ENCODE results near the gene C19orf25. TPM values are rescaled to one million over a fixed set of nuclear protein-coding genes. Genes with fewer than 3 reads are reported as not detected.

C19orf25 gene
- 15.6 and 21.6 TPM in 2 replicates for total RNA-seq

DNA sequence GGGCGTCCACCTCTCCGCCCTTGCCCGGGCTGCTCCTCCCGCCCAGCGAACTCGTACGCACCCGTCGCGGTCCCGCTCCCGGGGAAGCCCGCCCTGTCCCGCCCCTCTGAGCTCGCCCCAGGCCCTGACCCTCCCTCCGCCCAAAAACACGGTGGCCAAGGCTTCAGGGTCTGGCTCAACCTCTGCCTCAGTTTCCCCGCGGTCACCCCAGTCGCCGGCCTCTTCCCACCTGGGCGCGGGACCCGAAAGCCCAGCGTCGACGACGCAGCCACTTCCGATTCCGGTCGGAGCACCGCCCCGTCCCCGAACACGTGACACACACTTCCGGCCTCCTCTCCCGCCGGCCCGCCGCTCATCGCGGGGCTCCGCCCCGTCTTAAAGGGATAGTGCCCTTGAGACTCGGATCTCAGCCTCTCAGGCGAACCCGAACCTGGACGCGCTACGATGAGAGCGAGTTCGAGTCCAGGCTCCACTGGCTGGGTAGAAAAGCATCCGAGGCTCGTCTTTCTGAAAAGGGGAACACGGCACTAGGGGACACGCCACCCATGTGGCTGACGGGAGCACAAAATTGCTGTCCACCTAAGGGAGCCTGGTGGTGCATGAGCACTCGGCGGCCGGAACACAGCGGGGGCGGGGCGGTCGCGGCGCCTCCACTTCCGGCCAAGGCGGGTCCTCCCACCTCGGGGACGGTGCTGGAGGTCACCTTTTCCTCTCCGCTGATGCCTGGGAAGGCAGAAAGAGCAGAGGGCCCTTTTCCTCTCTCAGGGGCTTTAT, at the start of gene C19orf25:
Gene C19orf25 (minus strand): TSS at position 282 of the 774 bp plus-strand sequence. CDS start 312 bp downstream, outside the sequence.

DNA sequence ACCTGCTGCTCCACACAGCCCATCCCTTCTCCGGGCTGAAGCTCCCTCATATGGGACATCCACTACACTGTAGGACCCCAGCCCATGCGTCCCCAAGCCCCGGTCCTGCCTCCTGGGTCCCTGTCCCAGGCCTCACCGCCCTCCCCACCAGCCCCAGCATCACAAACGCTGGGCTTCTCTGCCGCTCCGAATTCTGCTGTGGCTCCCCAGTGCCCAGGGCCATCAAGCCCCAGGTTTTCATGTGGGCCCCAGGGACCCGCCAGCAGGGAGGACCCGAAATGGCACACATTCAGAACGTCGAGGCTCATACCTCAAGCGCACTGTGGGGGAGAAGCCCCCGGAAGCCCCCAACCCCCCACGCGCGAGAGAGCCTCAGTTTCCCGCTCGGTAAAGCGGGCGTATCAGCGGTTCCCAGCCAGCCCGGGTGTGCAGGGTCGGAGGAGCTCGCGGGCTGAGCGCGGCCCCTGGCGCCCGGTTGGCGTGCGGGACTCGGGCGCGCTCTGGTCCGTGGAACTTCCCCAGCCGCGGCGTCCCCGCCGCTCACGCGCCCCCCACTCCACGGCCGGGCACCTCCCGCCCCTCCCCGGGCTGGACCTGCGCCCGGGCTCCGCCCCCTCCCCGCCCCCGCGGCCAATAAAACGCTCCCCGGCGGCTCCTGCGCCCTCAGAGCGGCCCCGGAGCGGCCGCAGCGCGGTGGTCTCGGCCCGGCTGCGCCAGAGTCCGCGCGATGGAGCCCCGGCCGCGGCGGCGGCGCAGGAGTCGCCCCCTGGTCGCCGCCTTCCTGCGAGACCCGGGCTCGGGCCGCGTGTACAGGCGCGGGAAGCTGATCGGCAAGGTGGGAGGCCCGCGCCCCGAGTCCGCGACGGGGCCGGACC, 44.6 kb upstream of the C19orf25 start, which contains the start of gene PLK5:
Gene PLK5 (plus strand): TSS at position 666 of the 875 bp plus-strand sequence. CDS start 2,920 bp downstream, outside the sequence.

DNA sequence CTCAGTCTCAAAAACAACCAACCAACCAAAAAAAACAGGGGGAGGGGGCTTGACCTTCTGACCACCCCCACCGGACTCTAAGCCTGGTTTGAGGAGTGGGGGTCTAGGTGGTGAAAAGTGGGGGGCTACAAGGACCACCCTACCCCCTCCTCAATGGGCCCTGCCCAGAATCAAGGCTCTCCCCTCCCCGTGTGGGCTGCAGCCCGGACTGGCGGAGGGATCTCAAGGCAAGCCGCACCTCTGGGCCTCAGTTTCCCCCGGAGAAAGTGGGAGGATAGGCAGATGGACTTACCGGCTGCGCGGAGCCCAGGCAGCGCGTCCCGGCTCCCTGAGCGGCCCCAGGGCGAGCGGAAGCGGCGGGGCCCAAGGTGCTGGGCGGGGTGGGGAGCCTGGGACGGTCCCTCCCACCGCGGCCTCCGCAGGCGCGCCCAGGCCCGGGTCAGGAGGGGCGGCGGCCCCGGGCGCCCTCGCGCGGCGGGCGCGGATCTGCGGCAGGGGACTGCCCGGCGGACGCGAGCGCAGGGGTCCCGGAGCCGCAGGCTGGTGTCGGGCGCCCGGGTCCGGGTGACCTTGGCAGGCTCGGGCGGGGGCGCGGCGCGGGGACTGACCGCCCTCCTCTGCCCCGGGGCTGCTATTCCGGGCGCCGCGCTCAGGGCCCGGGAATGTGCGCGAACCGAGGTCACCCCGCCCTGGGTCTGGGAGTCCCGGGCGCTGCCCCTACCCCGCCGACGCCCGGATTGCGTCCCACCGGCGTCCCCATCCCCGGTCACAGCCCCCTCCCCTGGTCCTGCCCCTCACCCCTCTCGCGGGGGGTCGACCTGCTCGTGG, 33.9 kb upstream of the C19orf25 start, which contains the start of gene ADAMTSL5:
Gene ADAMTSL5 (minus strand): TSS at position 349 of the 828 bp plus-strand sequence. CDS start 2,076 bp downstream, outside the sequence.

DNA sequence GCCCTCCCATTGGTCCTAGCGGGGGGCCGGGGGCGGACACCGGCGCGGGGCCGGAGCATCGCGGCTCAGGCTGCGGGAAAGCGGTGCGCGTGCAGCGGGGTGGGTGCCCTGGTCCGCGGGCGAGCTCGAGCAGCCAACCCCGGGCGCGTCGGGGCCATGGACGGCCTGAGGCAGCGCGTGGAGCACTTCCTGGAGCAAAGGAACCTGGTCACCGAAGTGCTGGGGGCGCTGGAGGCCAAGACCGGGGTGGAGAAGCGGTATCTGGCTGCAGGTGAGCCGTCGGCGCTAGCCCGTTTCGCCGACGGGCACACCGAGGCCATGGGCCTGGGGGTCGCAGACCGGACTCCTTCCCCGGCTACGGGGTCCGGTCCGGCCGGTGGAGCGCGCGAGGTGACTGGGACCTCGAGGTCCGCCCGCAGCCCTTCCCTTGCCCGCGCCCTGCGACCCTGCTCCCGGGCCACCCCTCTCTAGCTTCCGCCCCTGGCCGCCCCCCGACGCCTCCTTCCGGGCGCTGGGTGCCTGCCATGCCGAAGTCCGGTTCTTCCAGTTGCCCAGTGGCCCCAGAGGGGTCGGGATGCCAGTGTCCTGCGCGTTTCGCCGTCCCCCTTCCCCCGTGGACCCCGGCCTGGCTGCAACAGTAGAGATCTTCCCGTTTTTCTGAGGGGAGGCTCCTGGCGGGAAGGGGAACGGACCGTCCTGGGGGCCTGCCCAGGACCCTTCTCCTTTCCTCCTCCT, 12.3 kb upstream of the C19orf25 start, which contains the start of gene REEP6:
Gene REEP6 (plus strand): TSS at position 68 of the 735 bp plus-strand sequence. CDS start 89 bp downstream, at position 157.

DNA sequence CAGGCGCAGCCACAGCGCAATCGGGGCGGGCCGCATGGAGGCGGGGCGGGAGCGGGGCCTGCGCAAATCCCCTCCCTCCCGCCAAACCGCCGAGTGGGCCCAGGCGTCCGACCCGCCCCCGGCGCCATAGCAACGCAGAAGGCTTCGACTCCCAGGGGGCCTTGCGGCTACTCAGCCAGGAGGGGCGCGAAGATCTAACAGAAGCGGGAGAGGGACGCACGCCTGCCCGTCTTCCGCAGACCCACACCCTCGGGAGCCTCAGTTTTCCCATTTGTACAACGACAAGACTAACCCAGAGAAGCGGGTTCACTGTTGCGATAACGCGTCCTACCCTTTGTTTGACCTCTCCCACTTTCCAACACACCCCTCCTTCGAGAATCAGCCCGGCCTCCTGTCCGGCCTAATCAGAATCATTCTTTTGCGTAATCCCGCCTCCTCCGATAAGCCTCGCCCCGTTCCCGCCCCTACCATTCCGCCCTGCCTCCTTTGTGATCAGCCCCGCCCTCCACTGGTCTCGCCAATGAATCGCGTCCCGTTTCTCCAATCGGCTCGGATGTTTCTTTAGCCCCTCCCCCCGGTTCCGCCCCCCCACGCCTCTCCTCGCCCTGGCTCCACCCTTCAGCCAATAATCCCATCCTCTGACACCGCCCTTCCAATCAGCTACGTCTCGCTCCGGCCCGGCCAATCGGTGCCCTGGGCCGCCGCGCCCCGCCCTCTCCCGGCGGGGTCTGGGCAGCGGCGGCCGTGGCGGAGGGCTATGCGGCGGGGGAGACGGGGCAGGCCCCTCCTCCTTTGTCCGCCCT, 11.5 kb upstream of the C19orf25 start, which contains the start of gene PCSK4:
Gene PCSK4 (minus strand): TSS at position 40 of the 803 bp plus-strand sequence. CDS start 4 bp downstream, at position 36.

DNA sequence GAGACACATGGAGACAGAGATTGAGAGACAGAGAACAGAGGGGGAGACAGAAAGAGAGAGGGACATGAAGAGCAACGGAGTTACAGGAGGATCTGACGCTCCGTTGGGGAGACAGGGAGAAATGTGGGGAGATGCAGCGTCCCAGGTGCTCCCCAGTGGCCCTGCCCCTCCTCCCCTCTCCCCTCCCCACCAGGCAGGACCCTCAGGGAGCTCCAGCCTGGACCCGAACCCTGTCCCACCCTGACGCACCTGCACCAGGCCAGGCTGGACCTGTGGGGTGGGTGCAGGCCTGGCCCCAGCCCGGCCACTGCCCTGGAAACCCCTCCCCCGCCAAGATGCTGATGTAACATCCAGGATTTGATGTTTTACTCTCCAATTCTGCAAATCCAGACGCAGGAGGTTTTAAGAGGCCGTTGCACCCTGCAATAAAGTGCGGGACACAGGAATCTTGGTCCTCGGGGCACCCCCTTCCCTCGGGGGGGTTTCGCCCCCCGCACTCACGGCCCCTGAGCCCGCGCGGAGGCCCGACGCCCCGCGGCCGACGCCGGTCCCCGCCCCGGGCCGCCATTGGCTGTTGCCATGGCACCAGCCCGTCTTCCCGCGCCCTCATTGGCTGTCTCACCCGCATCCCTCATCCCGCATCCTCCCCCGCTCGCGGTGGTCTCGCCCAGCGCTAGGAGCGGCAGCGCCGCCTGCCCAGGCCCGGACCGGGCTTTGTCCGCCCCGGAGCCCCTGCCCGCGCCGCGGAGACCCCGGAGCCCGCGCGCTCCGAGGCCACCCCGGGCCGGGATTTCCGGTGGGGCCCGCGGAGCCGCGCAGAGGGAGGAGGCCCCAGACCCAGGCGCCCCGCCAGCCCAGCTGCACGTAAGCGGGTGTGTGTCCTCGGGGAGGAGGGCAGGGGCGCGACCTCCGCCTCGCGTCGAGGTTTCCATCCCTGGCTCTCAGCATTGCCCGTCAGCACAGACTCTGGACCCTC, 29.3 kb downstream of the C19orf25 start, which contains the start of gene APC2:
Gene APC2 (plus strand): TSS at position 655 of the 976 bp plus-strand sequence. CDS start 2,881 bp downstream, outside the sequence.

DNA sequence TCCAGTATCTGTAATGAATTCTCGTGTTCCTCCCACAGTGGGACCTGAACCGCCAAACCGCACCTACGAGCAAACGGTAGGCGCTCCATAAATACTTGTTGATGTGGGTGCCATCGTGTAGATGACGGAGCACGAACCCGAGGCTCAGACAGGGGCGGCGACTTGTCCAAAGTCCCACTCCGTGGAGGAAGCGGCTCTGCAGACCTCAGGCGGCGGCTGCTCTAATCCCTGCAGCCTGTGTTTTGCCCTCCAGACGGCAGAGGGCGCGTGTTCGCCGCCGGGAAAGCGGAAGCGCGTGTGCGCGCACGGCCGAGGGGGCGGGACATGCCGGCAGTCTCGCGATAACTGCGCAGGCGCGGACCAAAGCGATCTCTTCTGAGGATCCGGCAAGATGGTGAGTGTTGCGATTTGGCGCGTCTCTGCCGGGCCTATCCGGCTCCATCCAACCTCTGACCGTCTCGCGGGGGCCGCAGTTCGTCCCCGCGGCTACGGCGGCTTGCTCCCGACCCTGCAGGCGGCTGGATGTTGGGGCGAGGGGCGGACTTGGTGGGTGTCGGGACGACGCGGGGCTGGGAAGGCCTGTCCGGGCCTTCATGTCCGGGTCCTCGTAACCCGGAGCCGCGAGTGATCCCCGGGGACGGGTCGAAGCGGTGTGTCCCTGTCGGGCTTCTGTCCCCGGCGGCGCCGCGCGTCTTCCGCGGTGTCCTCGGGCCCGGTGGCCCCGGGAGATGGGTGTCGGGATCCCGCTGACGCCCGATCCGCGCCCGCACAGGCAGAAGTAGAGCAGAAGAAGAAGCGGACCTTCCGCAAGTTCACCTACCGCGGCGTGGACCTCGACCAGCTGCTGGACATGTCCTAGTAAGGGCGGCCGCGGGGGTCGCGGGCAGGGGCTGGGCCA, 40.7 kb downstream of the C19orf25 start, which contains the start of gene RPS15:
Gene RPS15 (plus strand): TSS at position 362 of the 898 bp plus-strand sequence. CDS start 30 bp downstream, at position 392.

Other genes starting within 250 kb of the C19orf25 start
- 1.3 and 1.6 TPM in 2 replicates for gene CBARP, start 241.2 kb downstream of the C19orf25 start, total RNA-seq
- gene ATP5F1D, start 237.5 kb downstream of the C19orf25 start, total RNA-seq, result 46.3 and 51.7 TPM in 2 replicates
- 12.7 and 16.3 TPM in 2 replicates for gene MIDN, start 230.6 kb downstream of the C19orf25 start, total RNA-seq
- gene CIRBP, start 209.9 kb downstream of the C19orf25 start, total RNA-seq, result 76.5 and 167 TPM in 2 replicates
- gene FAM174C, start 203.7 kb downstream of the C19orf25 start, total RNA-seq, result 12.8 and 25.1 TPM in 2 replicates
- 0.09 and 0.18 TPM in 2 replicates for gene EFNA2, start 193.3 kb downstream of the C19orf25 start, total RNA-seq
- 61.5 and 62.4 TPM in 2 replicates for gene NDUFS7, start 95.3 kb downstream of the C19orf25 start, total RNA-seq
- gene GAMT, start 77.7 kb downstream of the C19orf25 start, total RNA-seq, result 14.8 and 23.2 TPM in 2 replicates
- gene DAZAP1, start 71.6 kb downstream of the C19orf25 start, total RNA-seq, result 58.0 and 63.1 TPM in 2 replicates
- gene RPS15, start 40.8 kb downstream of the C19orf25 start, total RNA-seq, result 380 and 504 TPM in 2 replicates
- gene APC2, start 29.1 kb downstream of the C19orf25 start, total RNA-seq, result 0.09 TPM in 2 replicates
- 0.81 and 1.0 TPM in 2 replicates for gene PCSK4, start 11.1 kb upstream of the C19orf25 start, total RNA-seq
- gene REEP6, start 12.0 kb upstream of the C19orf25 start, total RNA-seq, result 0.75 and 0.99 TPM in 2 replicates
- 0.18 and 1.1 TPM in 2 replicates for gene ADAMTSL5, start 33.8 kb upstream of the C19orf25 start, total RNA-seq
- not detected in 2 replicates for gene PLK5, start 44.9 kb upstream of the C19orf25 start, total RNA-seq
- gene MEX3D, start 89.1 kb upstream of the C19orf25 start, total RNA-seq, result 67.0 and 70.2 TPM in 2 replicates
- gene MBD3, start 113.7 kb upstream of the C19orf25 start, total RNA-seq, result 108 and 110 TPM in 2 replicates
- gene UQCR11, start 126.2 kb upstream of the C19orf25 start, total RNA-seq, result 74.2 and 84.3 TPM in 2 replicates
- gene TCF3, start 173.4 kb upstream of the C19orf25 start, total RNA-seq, result 111 and 115 TPM in 2 replicates